DOHH2 (cell line): ENCODE results near the gene ARNT2.

Source experiments
- H3F3A ChIP-seq: fragments of 200-600 bp; sonication (generic), shearing (Covaris generic); 2 replicates; pipeline ENCODE4 v1.6.0; 2016; ENCODE audit warnings: antibody characterized with exemption, mild to moderate bottlenecking; ENCODE audit not compliant: control insufficient read depth, insufficient read depth
- H3K27ac ChIP-seq: fragments of 200-600 bp; sonication (generic); 2 replicates; pipeline ENCODE4 v1.5.1; 2014; ENCODE audit warnings: low read depth, mild to moderate bottlenecking, low read length, moderate library complexity
- H3K27me3 ChIP-seq: fragments of 200-600 bp; sonication (generic); 2 replicates; pipeline ENCODE4 v1.6.1; 2014; ENCODE audit warnings: mild to moderate bottlenecking, low read length, mixed read lengths; ENCODE audit not compliant: control insufficient read depth
- H3K36me3 ChIP-seq: fragments of 200-600 bp; sonication (generic); 2 replicates; pipeline ENCODE4 v1.6.1; 2014; ENCODE audit warnings: mild to moderate bottlenecking, low read length, moderate library complexity, mixed read lengths; ENCODE audit not compliant: control insufficient read depth
- H3K4me1 ChIP-seq: fragments of 200-600 bp; sonication (generic); 2 replicates; pipeline ENCODE4 v1.6.1; 2014; ENCODE audit warnings: mild to moderate bottlenecking, low read length, mixed read lengths; ENCODE audit not compliant: control insufficient read depth
- H3K4me2 ChIP-seq: fragments of 200-600 bp; sonication (generic); 2 replicates; pipeline ENCODE4 v1.6.0; 2014; ENCODE audit warnings: mild to moderate bottlenecking, low read length, moderate library complexity
- H3K4me3 ChIP-seq: fragments of 200-600 bp; sonication (generic); 2 replicates; pipeline ENCODE4 v1.5.1; 2014; ENCODE audit warnings: mild to moderate bottlenecking, low read length, mixed read lengths
- H3K79me2 ChIP-seq: fragments of 200-600 bp; sonication (generic); 2 replicates; pipeline ENCODE4 v1.6.1; 2014; ENCODE audit warnings: mild to moderate bottlenecking, low read length, mixed read lengths; ENCODE audit not compliant: control insufficient read depth
- H3K9me2 ChIP-seq: fragments of 200-600 bp; sonication (generic); replicated peaks from 2 replicates; pipeline ENCODE4 v1.6.1; 2014; ENCODE audit warnings: mild to moderate bottlenecking, low read length, mixed read lengths; ENCODE audit not compliant: control insufficient read depth
- H3K9me3 ChIP-seq: fragments of 200-600 bp; sonication (generic); 2 replicates; pipeline ENCODE4 v1.6.1; 2014; ENCODE audit warnings: antibody characterized with exemption, low read length, mixed read lengths; ENCODE audit not compliant: control insufficient read depth, insufficient read depth
- H4K20me1 ChIP-seq: fragments of 200-600 bp; sonication (generic); 2 replicates; pipeline ENCODE4 v1.6.0; 2014; ENCODE audit warnings: low read depth, mild to moderate bottlenecking, antibody characterized with exemption, low read length, moderate library complexity; ENCODE audit not compliant: control insufficient read depth, insufficient read depth
- CTCF ChIP-seq: fragments of 200-600 bp; sonication (generic); IDR thresholded peaks from one replicate; pipeline ENCODE4 v1.5.1; 2014; ENCODE audit warnings: antibody characterized with exemption, mild to moderate bottlenecking, low read depth, low read length; ENCODE audit not compliant: poor library complexity, severe bottlenecking
- EZH2phosphoT487 ChIP-seq: fragments of 200-600 bp; sonication (generic); IDR thresholded peaks from 2 replicates; pipeline ENCODE4 v1.6.1; 2017; ENCODE audit warnings: borderline replicate concordance, mild to moderate bottlenecking, antibody characterized with exemption, low read length, moderate library complexity, mixed read lengths

The ARNT2 gene

DNA sequence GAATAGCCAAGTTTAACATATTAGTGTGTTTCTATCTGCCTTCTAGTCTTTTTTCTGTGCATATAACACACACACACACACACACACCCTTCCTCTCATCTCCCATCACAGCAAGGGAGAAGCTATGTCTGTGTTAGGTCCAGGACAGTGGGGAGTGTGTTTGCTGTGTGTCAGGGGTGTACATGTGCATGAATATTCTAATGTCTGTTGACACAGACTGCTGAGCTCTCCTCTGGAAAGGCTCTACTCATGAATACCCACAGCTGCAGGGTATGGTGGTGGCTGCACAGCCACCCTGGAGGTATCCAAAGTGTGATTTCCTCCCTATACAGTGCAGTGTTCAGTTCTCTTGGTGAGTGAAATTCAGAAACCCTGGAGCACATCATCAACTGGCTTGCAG is 42.9 kb downstream of the ARNT2 start:
- H3K9me2 ChIP-seq = no peaks in the 10 kb centered on the region
- no peaks in the 10 kb centered on the region for H3F3A ChIP-seq
- no peaks in the 10 kb centered on the region for H3K4me1 ChIP-seq
- H3K36me3 ChIP-seq = no peaks in the 10 kb centered on the region
- no peak overlapping the region for H3K4me3 ChIP-seq
- TF ChIP-seq EZH2phosphoT487 = no peak
- TF ChIP-seq CTCF = no peak
- H3K4me2 ChIP-seq = no peak overlapping the region
- H3K27ac ChIP-seq = no peak overlapping the region
- no peaks in the 10 kb centered on the region for H3K27me3 ChIP-seq
- H4K20me1 ChIP-seq = no peaks in the 10 kb centered on the region
- no peaks in the 10 kb centered on the region for H3K9me3 ChIP-seq
- no peaks in the 10 kb centered on the region for H3K79me2 ChIP-seq

DNA sequence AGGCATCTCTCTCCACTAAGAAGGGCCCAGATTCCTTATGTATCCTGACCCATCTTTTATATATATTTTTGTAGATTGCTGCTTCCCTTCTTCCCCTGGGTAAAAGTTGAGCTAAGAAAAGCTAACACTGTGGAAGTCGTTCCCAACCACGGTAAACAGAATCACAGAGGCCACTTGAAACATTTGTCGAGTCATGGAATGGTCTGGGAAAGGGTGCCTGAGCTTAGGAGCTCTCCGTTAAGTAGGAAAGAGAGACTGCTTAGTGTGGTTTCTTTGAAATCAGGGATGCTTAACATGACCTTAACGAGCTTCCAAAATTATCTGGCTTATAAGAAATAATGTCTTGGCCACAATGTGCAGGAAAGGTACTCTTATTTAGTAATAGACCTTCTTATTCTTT is 45.6 kb downstream of the ARNT2 start:
- no peak overlapping the region for H3K27ac ChIP-seq
- H3F3A ChIP-seq = no peaks in the 10 kb centered on the region
- H3K4me2 ChIP-seq = no peak overlapping the region
- H3K4me1 ChIP-seq = no peaks in the 10 kb centered on the region
- no peak overlapping the region for H3K4me3 ChIP-seq
- H3K36me3 ChIP-seq = no peaks in the 10 kb centered on the region
- no peaks in the 10 kb centered on the region for H3K9me2 ChIP-seq
- peaks cover 2% of the 10 kb centered on the region; the same call in 1 of the 2 replicates for H3K27me3 ChIP-seq
- H4K20me1 ChIP-seq = no peaks in the 10 kb centered on the region
- H3K79me2 ChIP-seq = no peaks in the 10 kb centered on the region
- TF ChIP-seq EZH2phosphoT487 (no peak), CTCF (no peak)
- H3K9me3 ChIP-seq = no peaks in the 10 kb centered on the region

- Histone ChIP-seq H3K4me3 (no peak overlapping the region), H3K9me2 (no peaks in the 10 kb centered on the region), H3K9me3 (no peaks in the 10 kb centered on the region), H3K36me3 (no peaks in the 10 kb centered on the region), H3F3A (no peaks in the 10 kb centered on the region), H3K4me2 (no peak overlapping the region), H3K4me1 (no peaks in the 10 kb centered on the region), H4K20me1 (no peaks in the 10 kb centered on the region), H3K79me2 (no peaks in the 10 kb centered on the region), H3K27me3 (peaks cover 11% of the 10 kb centered on the region), H3K27ac (no peak overlapping the region)
- TF ChIP-seq CTCF = no peak
These were observed 46.7 kb downstream of the ARNT2 start for GRCh38 chr15:80450811-80451321.

GRCh38 chr15:80452166-80452565 is 48.0 kb downstream of the ARNT2 start:
- H3K9me3 ChIP-seq = no peaks in the 10 kb centered on the region
- no peak for TF ChIP-seq CTCF
- no peak for TF ChIP-seq EZH2phosphoT487
- H3K27me3 ChIP-seq = peaks cover 24% of the 10 kb centered on the region
- H4K20me1 ChIP-seq = no peaks in the 10 kb centered on the region
- no peaks in the 10 kb centered on the region for H3K9me2 ChIP-seq
- no peaks in the 10 kb centered on the region for H3K36me3 ChIP-seq
- H3K79me2 ChIP-seq = no peaks in the 10 kb centered on the region
- H3K4me2 ChIP-seq = no peak overlapping the region
- H3K4me1 ChIP-seq = no peaks in the 10 kb centered on the region
- H3K27ac ChIP-seq = no peak overlapping the region
- H3F3A ChIP-seq = no peaks in the 10 kb centered on the region
- H3K4me3 ChIP-seq = no peak overlapping the region
